IPS DF 4.7 (cell line): Measurements from ENCODE around the gene MLIP.
"Not testable (repeated sequence)": the region's sequence is repeated elsewhere in the genome, so short reads cannot be mapped to it uniquely, and the experiment has no call there.

Experiments used
- DNase-seq: peaks from one replicate; pipeline ENCODE4 v3.0.0-alpha.2; 2013; ENCODE audit warnings: low spot score; ENCODE audit errors: extremely low read depth

MLIP gene, protein sequence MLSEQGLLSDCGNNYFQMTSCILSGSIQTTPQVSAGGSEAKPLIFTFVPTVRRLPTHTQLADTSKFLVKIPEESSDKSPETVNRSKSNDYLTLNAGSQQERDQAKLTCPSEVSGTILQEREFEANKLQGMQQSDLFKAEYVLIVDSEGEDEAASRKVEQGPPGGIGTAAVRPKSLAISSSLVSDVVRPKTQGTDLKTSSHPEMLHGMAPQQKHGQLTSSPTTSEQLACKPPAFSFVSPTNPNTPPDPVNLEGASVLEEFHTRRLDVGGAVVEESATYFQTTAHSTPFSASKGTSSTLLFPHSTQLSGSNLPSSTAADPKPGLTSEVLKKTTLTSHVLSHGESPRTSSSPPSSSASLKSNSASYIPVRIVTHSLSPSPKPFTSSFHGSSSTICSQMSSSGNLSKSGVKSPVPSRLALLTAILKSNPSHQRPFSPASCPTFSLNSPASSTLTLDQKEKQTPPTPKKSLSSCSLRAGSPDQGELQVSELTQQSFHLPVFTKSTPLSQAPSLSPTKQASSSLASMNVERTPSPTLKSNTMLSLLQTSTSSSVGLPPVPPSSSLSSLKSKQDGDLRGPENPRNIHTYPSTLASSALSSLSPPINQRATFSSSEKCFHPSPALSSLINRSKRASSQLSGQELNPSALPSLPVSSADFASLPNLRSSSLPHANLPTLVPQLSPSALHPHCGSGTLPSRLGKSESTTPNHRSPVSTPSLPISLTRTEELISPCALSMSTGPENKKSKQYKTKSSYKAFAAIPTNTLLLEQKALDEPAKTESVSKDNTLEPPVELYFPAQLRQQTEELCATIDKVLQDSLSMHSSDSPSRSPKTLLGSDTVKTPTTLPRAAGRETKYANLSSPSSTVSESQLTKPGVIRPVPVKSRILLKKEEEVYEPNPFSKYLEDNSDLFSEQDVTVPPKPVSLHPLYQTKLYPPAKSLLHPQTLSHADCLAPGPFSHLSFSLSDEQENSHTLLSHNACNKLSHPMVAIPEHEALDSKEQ

DNA sequence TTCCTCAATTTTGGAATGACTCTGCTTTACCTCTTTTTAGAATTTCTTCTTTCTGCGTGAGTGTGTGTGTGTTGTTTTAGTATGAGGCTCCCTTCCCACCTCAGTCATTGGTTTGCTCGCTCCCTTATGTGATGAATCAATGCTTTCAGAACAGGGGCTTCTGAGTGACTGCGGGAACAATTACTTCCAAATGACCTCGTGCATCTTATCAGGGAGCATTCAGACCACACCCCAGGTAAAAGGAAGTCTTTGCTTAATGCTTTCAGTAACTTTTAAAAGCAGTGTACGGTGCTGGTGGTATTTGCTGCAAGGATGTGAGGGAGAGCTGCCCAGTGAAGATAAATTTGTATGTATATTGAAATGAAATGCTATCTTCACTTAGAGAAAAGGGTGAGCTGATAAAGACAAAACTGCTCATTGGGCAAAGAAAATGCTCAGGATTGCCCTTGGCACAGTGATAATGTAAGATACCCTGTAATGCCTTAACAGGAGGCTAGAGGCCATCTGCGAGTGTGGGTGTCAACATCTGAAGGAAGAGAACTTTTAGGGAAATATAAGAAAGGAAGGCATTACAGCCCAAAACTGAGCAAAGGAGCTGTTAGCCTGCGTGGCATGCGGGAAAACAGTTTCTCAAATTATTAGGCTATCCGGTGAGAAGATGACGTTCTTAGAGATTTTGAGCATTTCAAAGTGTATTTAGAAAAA is at the start of gene MLIP:
Gene MLIP, plus strand, starts transcription at position 103 of the 705 bp plus-strand sequence. Its CDS starts 37 bp downstream, at position 140.
- DNase-seq, result no peak

DNA sequence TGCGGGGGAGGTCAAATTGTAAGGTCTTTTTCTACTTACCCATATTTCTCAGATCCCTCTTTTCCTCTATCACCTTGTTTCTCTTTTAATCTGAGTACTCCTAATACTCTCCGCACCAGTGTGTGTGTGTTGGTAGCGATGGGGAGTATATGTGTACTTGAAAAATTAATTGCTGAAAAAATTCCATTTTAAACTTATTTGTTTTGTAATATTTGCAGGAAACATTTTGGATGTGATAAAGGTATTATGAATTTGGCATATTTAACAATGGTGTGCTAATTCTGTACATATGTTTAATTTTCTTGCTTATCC is 48.1 kb upstream of the MLIP start:
- DNase-seq, result no peak

DNA sequence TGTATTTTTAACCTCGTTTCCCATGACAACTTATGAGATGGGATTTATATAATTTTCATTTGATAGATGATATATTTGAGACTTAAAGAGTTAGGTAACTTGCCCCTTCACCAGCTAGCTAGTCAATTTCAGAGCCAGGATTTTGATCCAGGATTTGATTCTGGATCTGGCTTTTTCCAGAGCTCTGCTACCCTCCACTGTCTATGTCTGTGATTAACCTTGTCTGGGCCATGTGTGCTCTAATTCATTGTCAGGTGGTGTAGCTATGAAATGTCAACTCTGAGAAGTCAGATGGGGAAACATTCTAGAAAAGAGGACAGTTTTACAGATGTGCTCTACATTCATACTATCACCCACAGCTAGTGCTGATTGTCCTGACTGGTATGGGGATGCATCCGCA is 42.5 kb upstream of the MLIP start:
- DNase-seq, result no peak

DNA sequence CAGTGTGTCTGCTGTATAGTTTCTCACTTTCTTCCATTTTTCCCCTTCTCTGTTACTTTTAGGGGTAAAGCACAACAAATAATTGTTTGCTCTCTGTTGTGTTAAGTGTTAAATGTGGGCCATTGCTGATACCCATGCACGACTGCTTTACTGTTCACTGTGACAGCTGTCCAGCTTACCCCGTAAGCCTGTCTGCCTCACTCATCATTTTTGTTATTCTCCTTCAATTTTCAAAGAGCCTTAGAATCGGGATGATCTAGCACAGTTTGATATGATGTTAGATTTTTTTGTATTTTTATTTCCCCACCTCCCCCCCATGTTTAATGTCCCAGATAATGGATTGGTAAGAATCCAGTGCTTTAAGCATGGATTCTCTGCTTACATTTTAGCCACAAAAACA is 41.2 kb upstream of the MLIP start:
- no peak for DNase-seq

DNA sequence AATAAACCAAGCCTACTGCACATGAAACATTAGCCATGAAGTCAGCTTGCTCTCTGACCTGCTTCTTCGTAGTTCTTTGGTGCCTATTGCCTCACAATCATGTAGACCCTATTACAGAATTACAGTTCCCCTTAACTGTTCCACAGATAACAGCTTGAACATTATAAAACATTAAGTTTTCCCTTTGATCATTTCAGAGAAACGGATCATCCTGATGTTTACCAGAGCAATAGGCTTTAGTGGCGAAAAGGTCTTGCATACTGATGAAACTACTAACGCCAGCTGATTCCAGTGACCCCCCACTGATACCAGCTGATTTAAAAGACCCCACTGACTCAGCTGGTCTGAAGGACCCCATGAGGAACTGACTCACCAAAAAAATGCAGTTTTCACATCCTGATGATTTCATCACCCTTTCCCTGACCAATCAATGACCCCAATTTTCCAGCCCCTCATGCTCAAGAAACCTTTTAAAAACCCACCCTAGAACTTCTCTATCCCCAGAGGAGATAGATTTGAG is 39.4 kb upstream of the MLIP start:
- no peak for DNase-seq

DNA sequence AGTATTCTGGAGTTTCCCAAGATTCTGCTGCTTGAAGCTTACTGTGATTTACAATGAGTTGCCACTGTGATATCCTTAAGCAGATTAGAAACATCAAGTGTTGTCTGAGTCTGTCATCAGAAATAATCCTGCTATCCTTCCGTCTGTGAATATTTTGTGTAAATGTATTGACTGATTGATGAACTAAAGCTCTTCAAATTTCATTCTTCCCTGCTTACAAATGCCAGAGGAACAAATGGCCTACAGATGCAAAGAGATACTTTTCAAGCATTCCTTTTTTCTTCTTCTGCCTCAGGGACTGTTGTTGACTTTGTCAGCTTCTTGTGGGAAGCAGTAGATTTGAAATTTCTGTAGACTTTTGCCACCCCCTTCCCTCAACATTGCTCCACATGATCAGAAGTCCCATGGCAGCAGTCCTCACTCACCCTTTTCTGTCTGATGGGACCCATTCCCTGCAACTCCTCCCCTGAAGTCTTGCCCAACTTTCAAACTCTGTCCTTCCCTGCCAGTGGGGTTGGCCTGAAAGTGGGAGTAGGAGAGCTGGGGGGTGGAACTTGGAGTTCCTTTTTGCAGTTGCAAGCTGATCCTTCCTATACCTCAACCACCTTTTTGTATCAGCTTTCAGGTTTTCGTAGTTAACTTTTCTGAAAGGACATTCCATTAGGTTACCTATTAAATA is 38.5 kb upstream of the MLIP start:
- DNase-seq, result no peak

DNA sequence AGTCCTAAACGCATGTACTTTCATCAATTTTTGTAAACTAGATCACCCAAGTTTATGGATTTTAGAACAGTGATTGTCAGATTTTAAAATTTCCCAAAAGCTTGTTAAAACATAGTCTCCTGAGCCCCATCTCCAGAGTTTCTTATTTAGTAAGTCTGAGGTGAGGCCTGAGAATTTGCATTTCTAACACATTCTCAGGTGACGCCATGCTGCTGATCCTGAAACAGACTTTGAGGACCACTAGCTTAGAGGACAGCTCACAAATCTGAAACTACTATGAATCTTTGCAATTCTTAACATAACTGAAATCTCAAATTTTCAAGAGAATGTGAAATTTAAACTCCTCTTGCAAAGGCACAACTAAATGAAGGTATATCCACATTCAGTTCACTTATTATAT is 37.8 kb upstream of the MLIP start:
- DNase-seq, result no peak

DNA sequence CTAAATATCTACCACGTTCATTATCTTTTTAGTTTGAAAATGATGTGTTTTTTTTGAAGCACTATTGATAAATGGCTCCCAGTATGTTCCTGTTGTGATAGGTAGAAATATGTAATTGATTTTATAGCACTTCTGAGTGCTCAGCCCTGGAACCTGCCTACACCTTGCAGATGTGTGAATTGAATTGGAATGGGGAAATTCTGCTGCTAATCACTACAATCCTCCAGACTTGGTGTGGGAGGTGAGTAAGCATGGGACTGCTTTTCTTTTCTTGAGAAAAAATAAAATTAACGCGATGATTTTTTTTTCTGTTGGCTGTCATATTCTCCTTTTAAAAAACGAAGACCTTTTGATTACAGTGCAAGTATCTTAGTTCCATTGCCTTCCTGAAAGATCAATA is 37.1 kb upstream of the MLIP start:
- no peak for DNase-seq

DNA sequence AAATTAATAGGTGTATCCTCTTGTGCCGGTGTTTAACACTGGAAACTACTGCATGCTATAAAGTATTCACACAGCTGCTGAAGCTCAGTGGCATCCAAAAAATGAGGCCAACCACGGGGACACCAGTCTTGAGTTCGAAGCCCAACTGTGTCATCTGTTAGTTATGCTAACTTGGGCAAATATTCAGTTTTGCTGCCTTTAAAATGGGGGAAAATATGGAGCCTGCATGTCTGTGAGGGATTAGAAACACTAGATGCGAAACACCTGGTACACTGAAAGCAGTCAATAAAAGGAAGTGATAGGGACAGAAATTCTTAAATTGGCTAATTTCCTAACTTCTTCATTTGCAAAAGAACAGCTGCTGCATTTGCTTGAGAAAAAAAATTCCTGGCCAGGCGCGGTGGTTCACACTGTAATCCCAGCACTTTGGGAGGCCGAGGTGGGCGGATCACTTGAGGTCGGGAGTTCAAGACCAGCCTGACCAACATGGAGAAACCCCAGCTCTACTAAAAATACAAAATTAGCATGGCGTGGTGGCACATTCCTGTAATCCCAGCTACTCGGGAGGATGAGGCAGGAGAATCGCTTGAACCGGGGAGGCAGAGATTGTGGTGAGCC is 36.6 kb upstream of the MLIP start:
- DNase-seq, result no peak

DNA sequence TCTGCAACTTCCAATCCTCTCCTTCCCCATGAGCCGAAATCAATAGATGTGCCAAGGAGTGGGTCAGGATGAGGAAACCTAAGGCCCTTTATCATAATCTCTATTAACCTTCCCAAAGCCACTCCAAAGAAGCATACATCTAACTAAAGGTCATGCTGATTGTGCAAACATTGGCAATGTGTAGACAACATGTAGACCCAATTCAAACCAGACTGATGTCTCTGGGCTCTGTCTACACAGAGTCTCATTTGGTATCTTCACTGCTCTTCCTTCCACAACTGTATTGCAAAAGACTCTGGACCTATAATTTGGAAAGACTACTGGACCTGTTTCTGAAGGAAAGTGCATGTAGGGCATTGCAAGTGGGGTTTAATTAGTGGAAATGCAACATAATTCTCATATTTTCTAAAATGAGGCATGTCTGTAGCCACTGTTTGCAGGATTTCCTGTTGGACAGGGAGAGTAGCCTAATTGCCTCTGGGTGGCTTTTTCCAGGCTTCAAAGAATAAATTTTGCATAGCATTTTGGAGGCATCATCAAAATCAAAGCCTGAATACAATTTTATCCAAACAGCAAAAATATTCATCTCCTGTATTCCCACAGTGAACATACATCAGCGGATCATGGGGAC is 35.0 kb upstream of the MLIP start:
- no peak for DNase-seq

DNA sequence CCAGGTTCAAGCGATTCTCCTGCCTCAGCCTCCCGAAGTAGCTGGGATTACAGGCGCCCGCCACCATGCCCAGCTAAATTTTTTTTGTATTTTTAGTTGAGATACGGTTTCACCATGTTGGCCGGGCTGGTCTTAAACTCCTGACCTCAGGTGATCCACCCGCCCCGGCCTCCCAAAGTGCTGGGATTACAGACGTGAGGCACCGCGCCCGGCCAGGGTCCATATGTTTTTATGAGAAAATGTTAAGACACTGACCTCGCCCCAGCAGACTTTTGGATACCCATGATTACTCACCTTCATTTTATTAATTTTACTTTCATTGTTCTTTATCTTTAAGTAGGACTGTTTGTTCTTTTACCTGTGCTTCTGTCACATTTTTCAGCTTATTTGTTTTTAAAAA is 29.7 kb upstream of the MLIP start:
- DNase-seq, result not testable (repeated sequence)

DNA sequence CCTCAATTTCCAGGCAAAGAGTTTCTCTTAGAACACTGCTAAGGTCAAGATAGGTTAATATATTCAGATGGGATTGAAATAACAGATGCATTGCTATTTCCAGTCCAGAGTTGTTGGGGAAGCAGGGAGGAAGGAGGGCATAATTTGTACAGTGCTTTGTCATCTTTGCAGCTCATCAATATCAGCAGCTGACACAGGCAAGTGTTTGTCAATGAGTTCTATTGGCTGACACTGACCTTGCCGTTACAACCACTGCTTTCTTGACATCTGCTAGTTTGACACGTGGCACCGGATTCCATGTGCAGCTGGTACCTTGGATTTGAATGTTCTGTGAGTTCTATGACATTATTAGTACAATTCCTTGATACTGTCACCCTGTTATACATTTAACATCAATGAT is 28.0 kb upstream of the MLIP start:
- DNase-seq, result no peak

DNA sequence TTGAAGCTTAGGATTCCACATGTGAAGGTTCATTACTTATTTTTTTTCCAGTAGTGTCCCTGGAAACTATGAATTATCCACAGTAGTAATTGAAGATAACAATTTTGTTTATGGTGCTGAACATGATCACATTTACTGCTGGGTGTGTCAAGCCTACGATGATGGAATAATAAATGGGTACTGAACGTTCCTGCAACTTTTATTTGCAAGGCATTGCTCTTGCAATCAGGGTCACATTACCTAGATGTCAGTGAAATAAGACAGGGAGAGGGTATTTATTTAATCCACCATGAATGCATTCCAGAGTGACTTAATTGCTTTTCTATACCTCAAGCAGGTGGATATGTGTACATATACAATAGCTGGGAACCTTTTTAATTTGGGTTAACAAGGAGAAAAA is 27.0 kb upstream of the MLIP start:
- no peak for DNase-seq

DNA sequence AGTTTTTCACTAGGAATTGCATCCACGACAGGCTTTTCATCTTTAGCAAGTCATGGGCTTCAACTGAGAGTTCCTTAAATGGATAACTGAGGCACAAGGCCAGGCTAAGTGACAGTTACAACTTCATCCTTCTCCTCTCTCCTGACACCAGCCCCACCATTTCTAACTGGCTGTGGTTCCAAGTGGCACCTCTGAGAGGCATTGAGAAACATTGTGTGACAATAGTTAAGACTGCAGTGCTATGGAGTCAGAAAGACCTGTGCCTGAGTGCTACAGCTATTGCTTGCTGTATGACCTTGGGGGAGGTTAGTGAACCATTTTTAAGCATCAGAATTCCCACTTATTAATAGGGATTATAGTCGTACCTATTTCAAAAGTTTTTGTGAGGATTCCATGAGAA is 26.2 kb upstream of the MLIP start:
- no peak for DNase-seq

DNA sequence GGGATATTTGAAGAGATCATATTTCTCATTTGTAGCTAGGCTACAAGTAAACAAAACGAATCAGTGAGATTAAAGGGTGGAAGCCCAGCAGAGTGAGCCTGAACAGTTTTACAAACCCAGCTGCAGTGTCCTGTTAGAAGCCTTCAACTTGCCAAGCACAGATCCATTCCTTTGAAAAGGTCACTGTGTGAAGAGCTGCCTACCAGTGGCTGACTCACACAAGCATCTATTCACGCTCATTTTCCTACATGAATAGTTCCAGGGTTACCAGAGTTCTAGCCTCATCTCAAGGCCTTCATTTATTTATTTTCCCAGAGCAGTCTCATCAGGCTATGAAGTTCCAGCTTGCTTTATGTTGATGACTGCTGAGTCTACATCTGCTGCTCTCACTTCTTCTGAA is 25.7 kb upstream of the MLIP start:
- no peak for DNase-seq

DNA sequence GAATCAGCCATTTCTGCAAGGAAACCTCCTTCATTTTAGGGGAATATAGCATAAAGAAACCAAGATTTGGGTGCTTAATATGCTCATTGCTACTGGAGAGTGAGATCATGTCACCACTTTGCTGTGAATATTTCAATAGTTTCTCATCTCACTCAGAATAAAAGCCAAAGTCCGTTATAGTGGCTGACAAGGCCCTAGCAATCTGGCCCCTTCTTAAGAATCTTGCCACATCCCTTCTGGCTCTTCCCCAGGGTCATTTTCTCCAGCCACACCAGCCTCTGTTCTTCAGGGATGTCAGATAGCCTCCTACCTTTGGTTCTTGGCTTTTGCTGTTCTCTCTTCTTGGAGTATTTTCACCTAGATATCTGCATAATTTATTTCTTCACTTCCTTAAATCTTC is 24.8 kb upstream of the MLIP start:
- DNase-seq, result no peak

DNA sequence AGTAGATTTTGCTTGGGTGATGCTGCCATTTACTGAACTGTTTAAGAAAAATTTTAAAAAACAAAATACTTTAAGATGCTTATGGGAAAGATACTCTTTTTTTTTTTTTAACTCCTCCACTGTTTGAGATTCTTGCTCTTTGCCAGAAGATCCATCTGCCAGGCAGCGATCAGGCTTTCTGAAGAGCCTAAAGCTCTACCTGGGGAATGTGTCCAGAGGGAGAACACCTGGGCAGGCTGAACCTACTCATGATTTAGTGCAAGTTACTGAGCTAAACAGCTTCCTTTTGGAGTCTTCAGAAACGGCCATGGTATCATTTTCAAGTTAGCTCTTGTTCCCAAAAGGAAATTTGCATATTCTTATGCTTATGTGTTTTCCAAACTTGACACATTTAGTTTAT is 23.5 kb upstream of the MLIP start:
- DNase-seq, result no peak

DNA sequence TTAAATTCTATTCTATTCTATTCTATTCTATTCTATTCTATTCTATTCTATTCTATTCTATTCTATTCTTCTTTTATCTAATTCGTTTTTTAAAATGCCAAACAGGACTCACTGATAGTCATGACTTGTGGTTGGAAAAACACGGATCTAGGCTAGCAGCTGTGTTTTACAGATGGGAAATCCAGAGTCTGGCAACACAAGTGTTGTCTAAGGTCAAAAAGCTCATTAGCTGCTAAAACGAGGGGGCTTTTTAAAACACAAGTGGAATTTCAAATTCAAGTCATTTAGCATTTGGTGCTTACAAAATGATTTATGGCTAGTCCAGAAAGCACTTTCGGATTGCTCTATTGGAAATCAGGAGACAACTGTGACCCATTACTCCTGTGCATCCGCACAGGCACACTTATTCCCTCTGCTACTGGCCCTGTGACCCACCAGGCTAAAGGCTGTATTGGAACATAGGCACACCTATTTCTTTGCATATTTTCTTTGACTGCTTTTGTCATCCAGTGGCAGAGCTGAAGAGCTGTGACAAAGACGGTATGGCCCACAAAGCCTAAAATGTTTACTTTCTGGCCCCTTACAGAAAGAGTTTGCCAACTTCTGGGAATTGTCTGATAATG is 17.8 kb upstream of the MLIP start:
- no peak for DNase-seq

DNA sequence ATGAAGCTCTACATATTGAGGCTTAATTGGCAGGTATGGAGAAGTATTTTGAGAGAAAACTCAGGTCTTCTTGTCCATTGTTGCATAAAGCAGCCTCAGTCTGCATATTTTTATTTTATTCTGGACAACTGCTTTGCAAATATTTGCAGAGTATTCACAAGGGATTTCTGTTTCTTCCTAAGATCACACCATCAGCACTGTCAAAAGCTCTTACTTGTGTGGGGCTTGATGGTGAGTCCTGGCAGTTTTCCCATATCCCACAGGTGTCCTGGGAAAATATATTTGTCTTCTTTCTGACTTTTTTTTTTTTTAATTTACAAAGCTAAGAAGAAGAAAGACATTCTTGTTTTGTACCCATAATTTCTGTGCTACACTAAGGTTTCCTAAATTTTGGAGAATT is 16.9 kb upstream of the MLIP start:
- DNase-seq, result no peak

DNA sequence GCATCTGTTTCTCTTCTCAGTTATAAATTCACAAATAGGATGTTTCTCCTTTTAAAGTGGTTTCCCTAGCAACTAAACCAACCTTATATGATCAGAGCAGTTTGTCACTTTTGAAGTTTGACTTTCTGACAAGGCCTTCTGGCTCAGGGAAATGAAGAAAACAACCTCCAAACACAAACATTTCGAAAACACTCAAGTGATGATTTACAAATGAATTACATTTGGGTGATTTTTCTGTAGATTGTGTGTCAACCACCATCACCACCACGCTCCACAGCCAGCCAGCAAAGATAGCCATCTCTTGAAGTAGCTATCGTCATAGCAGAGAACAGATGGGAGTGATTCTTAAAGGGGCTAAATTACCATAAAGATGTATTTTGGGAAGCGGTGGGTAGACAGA is 16.5 kb upstream of the MLIP start:
- DNase-seq, result no peak
